A549 (cell line): Measurements from ENCODE around the gene PRR19.

Experiments used
- CHD2 ChIP-seq: fragments of 150-350 bp; IDR thresholded peaks from 2 replicates; pipeline ENCODE4 v1.6.1; 2014; ENCODE audit warnings: low read length; ENCODE audit not compliant: partially characterized antibody
- POLR2A ChIP-seq: IDR thresholded peaks from 2 replicates; pipeline ENCODE4 v1.6.1; 2012; ENCODE audit warnings: mild to moderate bottlenecking, low read length
- TF ChIP-seq, protein P1 (sequence below): fragments of >200 bp; sonication (Bioruptor Twin); formaldehyde crosslinking; IDR thresholded peaks from 3 replicates; pipeline ENCODE4 v1.5.1; 2016

DNA sequence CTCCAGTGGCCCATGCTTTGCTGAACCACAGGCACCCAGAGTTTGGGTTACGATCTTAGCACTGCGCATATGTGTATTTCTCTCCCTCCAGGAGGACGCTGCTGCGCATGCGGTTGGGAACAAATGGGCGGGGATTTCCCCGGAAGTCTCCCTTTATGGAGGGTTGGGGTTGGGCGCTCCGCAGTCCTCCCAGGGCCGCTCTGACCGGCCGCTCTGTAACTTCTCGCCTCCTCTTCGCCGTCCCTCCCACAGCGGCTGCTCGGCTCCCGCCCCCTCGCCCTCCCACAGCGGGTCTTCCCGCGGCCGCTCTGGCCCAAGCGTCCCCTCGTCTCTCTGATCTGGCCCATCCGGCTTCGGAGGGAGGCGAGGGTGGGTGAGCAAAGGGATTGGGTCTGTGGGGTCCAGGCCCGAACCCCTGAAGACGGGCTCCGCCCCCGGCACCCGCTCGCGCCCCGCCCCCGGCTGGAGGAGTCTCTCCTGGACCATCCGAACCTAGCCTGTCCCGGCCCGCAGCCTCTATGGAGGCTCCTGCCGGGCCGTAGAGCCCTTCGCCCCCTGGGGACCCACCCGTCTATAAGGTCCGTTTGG lies 23.5 kb downstream of the PRR19 start, which contains the start of gene MEGF8:
- TF ChIP-seq POLR2A (peak; percentile 71), CHD2 (no peak)
- TF ChIP-seq, protein P1, sequence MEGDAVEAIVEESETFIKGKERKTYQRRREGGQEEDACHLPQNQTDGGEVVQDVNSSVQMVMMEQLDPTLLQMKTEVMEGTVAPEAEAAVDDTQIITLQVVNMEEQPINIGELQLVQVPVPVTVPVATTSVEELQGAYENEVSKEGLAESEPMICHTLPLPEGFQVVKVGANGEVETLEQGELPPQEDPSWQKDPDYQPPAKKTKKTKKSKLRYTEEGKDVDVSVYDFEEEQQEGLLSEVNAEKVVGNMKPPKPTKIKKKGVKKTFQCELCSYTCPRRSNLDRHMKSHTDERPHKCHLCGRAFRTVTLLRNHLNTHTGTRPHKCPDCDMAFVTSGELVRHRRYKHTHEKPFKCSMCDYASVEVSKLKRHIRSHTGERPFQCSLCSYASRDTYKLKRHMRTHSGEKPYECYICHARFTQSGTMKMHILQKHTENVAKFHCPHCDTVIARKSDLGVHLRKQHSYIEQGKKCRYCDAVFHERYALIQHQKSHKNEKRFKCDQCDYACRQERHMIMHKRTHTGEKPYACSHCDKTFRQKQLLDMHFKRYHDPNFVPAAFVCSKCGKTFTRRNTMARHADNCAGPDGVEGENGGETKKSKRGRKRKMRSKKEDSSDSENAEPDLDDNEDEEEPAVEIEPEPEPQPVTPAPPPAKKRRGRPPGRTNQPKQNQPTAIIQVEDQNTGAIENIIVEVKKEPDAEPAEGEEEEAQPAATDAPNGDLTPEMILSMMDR = no peak; the same call in 2 of the 3 replicates
